Measurements from ENCODE around the gene HUS1.

GRCh38 chr7:47938574-47939165 lies 40.7 kb downstream of the HUS1 start:
- TF ChIP-seq CTCF (IDR thresholded peaks at IDR 0.05; ENCODE audit: low read depth, low read length, poor library complexity, severe bottlenecking) = no peak
- TF ChIP-seq EZH2phosphoT487 (IDR thresholded peaks at IDR 0.05; ENCODE audit: borderline replicate concordance, low read length) = no peak
